GM21367 (cell line): ENCODE measurements around the gene ANTKMT.
"Not testable (repeated sequence)": the region's sequence is repeated elsewhere in the genome, so short reads cannot be mapped to it uniquely, and the experiment has no call there.

Experiments used
- ATAC-seq: cut with Tn5 transposase; IDR thresholded peaks from one replicate; pipeline ENCODE4 v1.9.1; 2021; ENCODE audit not compliant: unreplicated experiment

Gene ANTKMT

DNA sequence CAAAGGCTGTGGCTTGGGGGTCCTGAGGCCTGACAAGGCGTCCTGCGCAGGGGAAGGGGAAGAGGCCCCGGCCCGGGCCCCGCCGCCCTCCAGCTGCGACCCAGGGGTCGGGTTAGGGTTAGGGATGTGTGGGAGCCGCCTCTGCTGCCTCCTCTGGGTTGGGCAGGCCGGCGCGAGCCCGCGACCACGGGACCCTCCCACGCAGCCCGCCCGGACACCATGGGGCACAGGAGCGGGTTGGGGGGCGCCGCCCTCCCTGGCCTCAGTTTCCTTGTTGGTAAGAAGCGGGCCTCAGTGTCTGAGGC is 19.5 kb downstream of the ANTKMT start:
- peak; percentile 5 for ATAC-seq

- peak; percentile 51 for ATAC-seq
These were observed 20.0 kb downstream of the ANTKMT start, which contains the start of gene CIAO3 for GRCh38 chr16:740764-741505. Gene CIAO3, minus strand, starts transcription at chr16:740997. Its CDS starts 12 bp downstream, at chr16:740985.

DNA sequence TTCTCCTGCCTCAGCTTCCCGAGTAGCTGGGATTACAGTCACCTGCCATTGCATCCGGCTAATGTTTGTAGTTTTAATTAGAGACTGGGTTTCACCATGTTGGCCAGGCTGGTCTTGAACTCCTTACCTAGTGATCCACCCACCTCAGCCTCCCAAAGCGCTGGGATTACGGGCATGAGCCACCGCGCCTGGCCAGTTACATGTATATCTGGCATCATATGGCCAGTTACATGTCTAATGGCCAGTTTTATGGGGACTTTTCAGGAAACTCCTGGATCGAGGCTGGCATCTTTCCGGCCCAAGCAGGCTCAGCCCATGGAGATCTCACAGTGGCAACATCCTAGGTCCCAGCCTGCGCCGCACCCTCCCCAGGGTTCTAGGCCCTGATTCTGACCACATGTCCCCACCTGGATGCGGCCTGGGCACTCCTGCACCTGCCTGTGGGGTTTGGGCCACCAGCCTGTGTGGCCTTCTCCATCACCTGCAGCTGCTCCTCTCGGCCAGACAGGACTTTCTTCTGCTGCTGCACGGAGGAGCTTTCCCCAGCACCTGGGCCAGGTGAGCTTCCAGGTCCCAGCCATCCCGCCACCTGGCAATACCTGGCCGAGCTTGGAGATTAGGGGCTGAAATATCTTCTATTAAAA is 21.2 kb downstream of the ANTKMT start:
- no peak for ATAC-seq

GRCh38 chr16:742894-743293 is 21.9 kb downstream of the ANTKMT start:
- ATAC-seq, result not testable (repeated sequence)

GRCh38 chr16:743794-744500 is 23.0 kb downstream of the ANTKMT start:
- ATAC-seq, result no peak

GRCh38 chr16:745739-746138 is 24.8 kb downstream of the ANTKMT start:
- no peak for ATAC-seq

GRCh38 chr16:746637-747036 is 25.7 kb downstream of the ANTKMT start:
- ATAC-seq, result no peak

- ATAC-seq, result no peak
These were observed 27.2 kb downstream of the ANTKMT start for GRCh38 chr16:747978-748746.

DNA sequence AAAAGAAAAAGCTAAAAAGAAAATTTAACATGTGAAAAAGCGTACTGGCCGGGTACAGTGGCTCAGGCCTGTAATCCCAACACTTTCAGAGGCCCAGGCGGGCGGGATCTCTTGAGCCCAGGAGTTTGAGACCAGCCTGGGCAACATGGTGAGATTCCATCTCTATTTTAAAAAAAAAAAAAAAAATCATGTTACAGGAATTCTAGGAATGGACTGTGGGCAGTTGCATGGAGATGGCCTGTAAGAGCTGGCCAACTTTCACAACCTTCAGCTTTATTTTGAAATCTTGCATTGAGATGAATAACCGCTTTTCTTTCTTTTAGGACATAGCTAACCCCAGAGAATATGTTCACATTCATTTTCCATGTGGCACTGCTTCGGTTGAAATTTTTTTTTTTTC is 28.1 kb downstream of the ANTKMT start:
- no peak for ATAC-seq

DNA sequence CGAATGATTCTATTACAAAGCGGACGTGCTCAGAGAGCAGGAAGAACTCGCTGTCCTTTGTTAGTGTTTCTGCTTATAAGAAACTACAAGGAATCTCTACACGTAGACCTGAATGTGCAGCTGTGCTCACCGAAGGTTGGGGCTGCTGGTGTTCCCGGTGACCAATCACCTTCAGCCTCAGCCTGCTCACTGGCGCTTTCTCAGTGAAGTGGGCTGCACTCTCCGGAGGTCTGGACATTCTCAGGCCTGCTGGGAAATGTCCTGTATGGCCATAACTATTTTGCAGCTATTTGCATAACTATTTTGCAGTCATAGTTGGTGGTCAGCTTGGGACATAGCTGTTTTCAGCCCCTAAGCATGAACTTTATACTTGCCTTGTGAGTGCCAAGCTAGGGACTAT is 29.5 kb downstream of the ANTKMT start:
- no peak for ATAC-seq

DNA sequence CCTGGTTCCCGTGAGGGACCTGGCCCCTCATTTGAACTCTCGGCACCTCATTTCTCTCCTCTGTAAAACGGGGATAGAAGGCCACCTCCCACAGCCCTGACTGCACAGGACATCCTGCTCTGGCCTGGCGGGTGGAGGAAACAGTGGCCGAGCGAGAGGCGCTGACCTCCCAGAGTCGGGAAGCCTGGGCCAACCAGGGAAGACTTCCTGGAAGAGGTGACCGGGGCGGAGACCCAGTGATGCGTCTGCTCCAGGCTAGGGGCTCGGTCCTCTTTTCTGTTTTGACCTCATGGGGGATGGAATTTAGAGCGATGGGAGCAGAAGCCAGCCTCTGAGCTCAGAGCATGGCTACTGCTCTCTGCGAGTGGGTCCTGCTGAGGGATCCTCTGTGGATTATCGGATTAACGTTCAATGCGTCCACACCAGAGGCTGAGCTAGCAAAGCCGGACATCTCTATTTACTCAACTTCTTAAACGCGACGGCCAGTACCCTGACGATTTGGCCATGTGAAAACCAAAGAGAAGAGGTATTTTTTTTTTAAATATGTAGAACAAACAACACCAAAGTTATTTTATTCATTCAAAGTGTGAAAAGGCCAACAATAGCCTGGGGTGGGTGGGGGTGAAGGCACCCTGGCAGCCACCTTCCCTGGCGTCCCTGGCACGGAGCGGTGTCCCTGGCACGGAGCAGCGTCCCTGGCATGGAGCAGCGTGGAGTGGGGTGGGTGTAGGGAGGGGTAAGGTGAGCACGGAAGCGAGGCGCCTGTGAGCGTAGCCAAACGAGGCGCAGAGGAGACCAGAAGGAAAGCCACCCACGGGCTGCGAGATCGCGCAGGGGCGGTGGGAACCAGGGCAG is 30.4 kb downstream of the ANTKMT start:
- ATAC-seq, result no peak

DNA sequence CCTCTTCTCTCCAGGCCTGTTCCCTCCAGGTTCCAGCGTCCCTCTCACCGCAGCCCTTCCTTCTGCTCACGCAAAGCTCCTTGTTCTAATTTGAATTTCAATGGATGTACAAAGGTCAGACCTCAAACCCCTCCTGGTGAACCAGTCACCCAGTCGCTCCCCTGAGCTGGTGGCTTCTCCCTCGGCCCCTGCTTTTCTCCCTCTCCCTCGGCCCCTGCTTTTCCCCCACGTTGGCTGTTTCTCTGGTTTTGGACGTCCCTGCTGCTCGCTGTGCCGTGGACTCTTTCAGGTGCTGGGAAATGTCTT is 31.0 kb downstream of the ANTKMT start:
- ATAC-seq, result no peak

DNA sequence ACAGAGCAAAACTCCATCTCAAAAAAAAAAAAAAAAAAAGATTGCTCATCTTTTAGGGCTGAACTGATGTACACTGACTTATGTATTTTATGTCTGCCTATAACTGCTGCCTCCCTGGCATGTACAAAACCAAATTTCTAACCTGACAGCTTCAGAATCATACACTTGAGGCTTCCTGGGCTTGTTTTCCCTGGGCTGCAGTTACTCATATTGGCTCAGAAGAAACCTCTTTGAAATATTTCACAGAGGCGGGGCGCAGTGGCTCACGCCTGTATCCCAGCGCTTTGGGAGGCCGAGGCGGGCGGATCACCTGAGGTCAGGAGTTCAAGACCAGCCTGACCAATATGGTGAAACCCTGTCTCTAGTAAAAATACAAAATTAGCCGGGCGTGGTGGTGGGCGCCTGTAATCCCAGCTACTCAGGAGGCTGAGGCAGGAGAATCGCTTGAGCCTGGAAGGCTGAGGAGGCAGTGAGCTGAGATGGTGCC is 33.2 kb downstream of the ANTKMT start:
- ATAC-seq, result not testable (repeated sequence)

DNA sequence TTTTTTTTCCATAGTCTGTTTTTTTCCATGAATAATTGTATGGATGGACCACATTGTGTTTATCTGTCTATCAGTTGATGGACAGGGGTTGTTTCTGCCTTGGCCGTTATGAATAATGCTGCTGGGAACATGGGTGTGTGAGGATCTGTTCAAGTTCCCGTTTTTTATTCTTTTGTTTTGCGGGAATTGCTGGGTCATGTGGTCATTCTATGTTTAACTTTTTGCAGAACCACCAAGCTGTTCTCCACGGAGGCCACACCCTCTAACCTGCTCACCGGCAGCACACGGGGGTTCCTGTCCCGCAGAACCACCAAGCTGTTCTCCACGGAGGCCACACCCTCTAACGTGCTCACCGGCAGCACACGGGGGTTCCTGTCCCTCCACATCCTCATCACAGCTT is 33.7 kb downstream of the ANTKMT start:
- ATAC-seq, result no peak

- ATAC-seq, result no peak
These were observed 35.5 kb downstream of the ANTKMT start for GRCh38 chr16:756428-756827.

GRCh38 chr16:759110-759910 is 38.4 kb downstream of the ANTKMT start:
- ATAC-seq, result no peak

GRCh38 chr16:760065-760464 is 39.1 kb downstream of the ANTKMT start:
- ATAC-seq, result no peak

DNA sequence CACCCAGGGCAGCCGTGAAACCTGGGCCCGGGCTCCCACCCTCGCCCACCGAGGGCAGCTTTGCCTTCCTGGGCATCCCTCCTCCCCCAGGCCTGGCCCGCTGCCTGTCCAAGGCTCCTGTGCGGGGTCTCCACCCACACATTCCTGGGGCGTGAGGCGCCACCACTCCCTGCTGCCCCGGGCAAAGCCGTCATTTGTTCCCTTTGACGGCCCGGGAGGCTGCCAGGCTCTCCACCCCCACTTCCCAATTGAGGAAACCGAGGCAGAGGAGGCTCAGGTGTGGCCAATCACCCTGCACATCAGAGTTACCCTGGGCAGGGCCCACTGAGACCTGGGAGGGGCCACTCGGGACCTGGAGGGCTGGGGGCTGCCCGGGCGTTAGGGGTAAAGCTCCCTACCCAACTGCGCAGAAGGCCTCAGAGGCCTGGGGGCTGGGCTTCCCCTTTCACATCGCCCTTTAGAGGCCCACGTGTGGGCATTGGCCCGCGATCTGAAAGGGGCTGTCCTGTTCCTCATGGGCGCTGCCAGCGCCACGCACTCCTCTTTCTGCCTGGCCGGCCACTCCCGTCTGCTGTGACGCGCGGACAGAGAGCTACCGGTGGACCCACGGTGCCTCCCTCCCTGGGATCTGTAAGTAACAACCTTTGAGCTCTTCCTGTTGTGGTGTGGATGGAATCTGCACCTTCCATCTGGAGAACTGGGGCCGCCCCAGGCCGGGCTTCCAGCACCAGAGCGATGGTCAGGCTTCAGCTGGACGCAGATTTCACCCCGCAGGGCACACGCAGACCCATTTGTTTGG is 39.8 kb downstream of the ANTKMT start, which contains the start of gene MSLN:
TSS of gene MSLN (plus strand) at position 190 of the 799 bp plus-strand sequence. CDS start 1,947 bp downstream, outside the sequence.
- ATAC-seq, result no peak
